Renal cortical epithelial cell (primary cell): ENCODE measurements around the gene LRRK1. TPM values are rescaled to one million over a fixed set of nuclear protein-coding genes. Genes with fewer than 3 reads are reported as not detected.
A peak's percentile ranks its signal among the peaks of the same experiment; 100 is the strongest.

ENCODE experiments used
- DNase-seq: peaks from one replicate; pipeline ENCODE4 v3.0.0-alpha.2; 2011; ENCODE audit warnings: low read depth
- total RNA-seq: library from RNA; depleted of rRNA; stranded (reverse); fragments of >200 nt; gene quantifications from 2 replicates; pipeline ENCODE4 v1.2.3, GENCODE V29; 2014

Gene LRRK1
- total RNA-seq, 1 donor from 2014 or later = 21.8 TPM

GRCh38 chr15:100980410-100981046, 61.4 kb downstream of the LRRK1 start:
- DNase-seq = no peak

DNA sequence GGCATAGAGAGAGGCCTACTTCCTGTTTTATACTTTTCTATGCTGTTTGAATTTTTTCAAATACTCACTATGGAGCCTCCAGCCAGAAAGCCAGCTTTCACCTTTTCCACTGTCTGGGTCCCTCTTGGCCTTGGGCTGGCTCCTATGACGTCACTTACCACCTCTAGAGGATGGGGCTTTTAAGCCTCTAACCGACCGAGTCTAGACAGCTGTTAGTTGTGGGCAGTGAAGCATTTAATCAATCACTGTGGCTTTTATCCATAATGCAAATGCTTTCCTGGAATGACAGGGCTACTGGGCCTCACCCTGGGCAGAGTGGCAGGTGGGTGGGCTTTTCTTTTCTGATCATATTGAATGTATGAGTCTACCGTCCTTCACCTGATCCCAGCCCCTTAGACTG, 61.9 kb downstream of the LRRK1 start:
- DNase-seq = peak; percentile 13

DNA sequence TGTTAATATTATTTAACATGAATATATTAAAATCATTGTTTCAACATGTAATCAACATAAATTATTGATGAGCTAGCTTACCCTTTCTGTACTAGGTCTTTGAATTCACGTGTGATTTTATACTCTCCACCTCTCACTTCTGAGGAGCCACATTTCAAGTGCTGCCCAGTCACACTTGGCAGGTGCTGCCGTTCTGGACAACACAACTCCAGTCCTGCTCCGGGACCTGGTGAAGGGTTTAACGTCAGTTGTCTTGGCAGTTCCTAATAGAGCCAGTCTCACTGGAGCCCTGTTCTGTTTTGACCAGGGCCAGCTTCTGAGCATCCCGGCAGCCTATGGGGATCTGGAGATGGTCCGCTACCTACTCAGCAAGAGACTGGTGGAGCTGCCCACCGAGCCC, 64.1 kb downstream of the LRRK1 start:
- no peak for DNase-seq

- no peak for DNase-seq
Measured at GRCh38 chr15:100985401-100985800, 66.2 kb downstream of the LRRK1 start.

GRCh38 chr15:100986158-100986896, 67.2 kb downstream of the LRRK1 start:
- peak; percentile 9 for DNase-seq

DNA sequence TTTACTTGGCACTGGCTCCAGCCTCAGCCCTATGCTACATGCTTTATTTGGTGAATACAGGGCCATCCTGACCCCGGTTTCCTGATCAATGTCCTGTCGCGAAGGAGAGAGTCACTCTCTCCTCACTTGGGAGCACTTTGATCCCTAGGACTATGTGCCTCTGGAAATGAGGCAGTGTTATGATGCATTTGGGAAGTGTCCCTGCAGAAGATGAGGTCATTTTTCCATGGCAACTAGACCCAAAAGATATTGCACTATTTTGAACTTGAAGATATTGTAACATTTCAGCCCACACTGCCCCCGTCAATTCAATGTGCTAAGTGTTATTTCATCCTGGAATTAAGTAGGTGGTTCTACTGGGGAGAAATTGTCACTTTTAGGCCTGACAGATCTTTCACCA, 68.0 kb downstream of the LRRK1 start:
- no peak for DNase-seq

GRCh38 chr15:100988297-100988696, 69.1 kb downstream of the LRRK1 start:
- DNase-seq = no peak

- DNase-seq = no peak
Measured at GRCh38 chr15:100988857-100989256, 69.7 kb downstream of the LRRK1 start.

DNA sequence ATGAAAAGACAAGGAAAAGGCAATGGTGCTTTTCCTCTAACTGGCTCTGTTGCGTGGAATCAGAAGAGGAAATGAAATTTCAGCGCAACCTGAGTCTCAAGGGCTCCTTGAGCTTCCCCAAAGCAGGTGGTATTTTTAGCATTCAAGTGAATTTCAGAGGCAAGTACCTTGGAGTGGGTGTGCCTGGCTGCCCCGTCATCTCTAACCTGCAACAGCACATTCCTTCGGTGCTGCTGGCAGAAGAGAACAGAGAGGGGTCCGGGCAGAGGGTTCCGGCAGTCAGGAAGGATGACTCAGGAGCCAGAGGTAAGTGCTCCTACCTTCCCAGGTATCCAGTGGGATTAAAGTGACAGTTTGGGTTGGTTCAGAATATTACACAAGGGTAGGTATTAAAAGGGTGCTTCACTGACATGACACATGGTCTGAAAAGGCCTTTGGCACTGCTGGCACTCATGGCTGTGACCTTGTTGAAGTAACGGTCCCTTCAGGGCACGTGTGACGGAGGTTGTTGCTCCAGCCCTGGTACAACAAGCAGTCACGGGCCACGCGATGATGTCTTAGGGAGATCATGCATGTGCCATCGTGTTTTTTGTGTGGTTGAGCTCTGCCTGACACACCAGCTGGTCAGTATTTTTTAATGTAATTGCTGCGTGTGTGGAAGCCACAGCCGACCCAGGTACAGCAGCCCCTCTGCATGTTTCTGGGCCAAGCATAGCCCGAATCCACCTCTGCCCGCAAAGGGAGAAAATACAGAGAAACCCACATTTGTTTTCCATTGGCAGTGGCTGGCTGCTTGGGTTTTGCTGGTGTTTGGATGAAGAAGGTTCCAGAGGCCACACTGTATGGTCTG, 75.7 kb downstream of the LRRK1 start:
- DNase-seq = no peak

- peak; percentile 66 for DNase-seq
Measured at GRCh38 chr15:100995471-100996430, 76.6 kb downstream of the LRRK1 start.

GRCh38 chr15:100997442-100997841, 78.3 kb downstream of the LRRK1 start:
- no peak for DNase-seq

GRCh38 chr15:100998630-100999029, 79.5 kb downstream of the LRRK1 start:
- no peak for DNase-seq

DNA sequence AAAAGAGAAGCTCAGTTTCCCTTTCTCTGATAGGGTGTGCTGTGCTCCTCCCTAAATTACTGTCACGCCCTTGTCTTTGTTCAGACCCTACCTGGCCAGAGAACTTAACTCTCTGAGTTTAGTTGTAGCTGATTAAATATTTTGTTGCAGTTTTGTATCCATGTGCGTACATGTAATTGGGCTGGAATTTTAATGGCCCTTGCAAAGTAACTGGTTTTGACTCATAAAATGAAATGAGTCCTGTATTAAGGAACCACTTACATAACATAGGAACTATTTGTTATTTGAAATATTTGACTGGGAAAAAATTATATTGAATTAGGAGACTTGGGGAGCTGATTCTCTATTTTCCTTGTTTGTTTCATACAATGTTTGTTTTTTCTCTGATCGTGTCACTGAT, 80.2 kb downstream of the LRRK1 start:
- peak; percentile 11 for DNase-seq

DNA sequence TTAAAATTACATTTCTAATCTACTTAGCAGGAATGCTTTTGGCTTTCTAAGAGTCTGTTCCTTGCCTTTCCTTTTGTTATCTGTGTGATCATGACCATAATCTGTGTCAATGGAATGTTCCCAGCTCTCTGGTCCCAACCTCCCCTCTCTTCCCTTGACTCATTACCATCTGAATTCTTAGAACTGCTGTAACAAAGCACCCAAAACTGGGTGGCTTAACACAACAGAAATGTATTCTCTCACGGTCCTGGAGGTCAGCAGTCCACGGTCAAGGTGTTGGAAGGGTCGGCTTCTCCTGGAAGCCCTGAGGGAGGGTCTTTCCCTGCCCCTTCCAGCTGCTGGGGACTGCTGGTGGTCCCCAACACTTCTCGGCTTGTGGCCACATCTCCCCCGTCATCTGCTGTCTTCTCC, 81.1 kb downstream of the LRRK1 start:
- no peak for DNase-seq

- DNase-seq = no peak
Measured at GRCh38 chr15:101001056-101001455, 81.9 kb downstream of the LRRK1 start.

GRCh38 chr15:101001796-101002195, 82.6 kb downstream of the LRRK1 start:
- no peak for DNase-seq

- no peak for DNase-seq
Measured at GRCh38 chr15:101003081-101003480, 83.9 kb downstream of the LRRK1 start.

DNA sequence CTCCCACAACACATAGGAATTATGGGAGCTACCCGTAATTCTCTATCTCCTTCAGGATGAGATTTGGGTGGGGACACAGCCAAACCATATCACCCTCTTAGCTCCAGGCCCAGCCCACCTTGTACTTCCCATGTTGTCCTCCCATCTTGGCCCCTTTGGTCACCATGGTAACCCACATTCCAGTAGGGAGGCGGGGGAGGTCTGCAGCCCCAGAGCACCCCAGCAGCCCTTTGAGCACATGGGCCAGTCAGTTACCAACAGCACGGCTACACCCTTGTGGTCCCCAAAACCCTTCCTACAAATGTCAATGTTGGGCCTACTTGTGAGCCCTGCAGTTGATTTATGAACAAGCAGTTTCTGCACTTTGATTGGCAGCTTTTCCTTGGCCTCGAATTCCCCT, 84.5 kb downstream of the LRRK1 start:
- DNase-seq = no peak

- no peak for DNase-seq
Measured at GRCh38 chr15:101004500-101004899, 85.3 kb downstream of the LRRK1 start.

GRCh38 chr15:101004986-101005747, 86.0 kb downstream of the LRRK1 start:
- no peak for DNase-seq
